Liver (tissue), 9 donors: ENCODE measurements around the gene ACAD9. TPM values are rescaled to one million over a fixed set of nuclear protein-coding genes. Genes with fewer than 3 reads are reported as not detected.

Experiments used
- DNase-seq: peaks from one replicate; pipeline ENCODE4 v3.0.0-alpha.2; 2017; ENCODE audit warnings: low spot score
- H3K27ac ChIP-seq, 2 donors: one replicate each; pipeline ENCODE4 v1.7.0; 2013; ENCODE audit warnings: inconsistent platforms in 2 of 2, low read length in 2 of 2, control low read depth in 1 of 2, low read depth in 1 of 2, mild to moderate bottlenecking in 1 of 2
- H3K27me3 ChIP-seq, 4 donors: one replicate each; pipeline versions ENCODE4 v1.6.1 to v1.7.0; 2013; ENCODE audit warnings: low read length in 3 of 4, inconsistent platforms in 1 of 4, mild to moderate bottlenecking in 1 of 4, moderate library complexity in 1 of 4; ENCODE audit not compliant: control insufficient read depth in 4 of 4, insufficient read depth in 4 of 4
- H3K36me3 ChIP-seq, 4 donors: one replicate each; pipeline versions ENCODE4 v1.6.1 to v1.7.0; 2013; ENCODE audit warnings: low read length in 3 of 4, mild to moderate bottlenecking in 3 of 4, low read depth in 1 of 4, moderate library complexity in 1 of 4; ENCODE audit not compliant: control insufficient read depth in 4 of 4, insufficient read depth in 3 of 4
- H3K4me1 ChIP-seq, 4 donors: one replicate each; pipeline versions ENCODE4 v1.6.1 to v1.7.0; 2013; ENCODE audit warnings: low read length in 3 of 4, mild to moderate bottlenecking in 3 of 4, moderate library complexity in 1 of 4; ENCODE audit not compliant: control insufficient read depth in 4 of 4, insufficient read depth in 4 of 4
- H3K4me3 ChIP-seq, 3 donors: one replicate each; pipeline versions ENCODE4 v1.6.1 to v1.7.0; 2013; ENCODE audit warnings: low read length in 3 of 3, control low read depth in 1 of 3, low read depth in 1 of 3, mild to moderate bottlenecking in 1 of 3
- H3K9ac ChIP-seq, 2 donors: one replicate each; pipeline ENCODE4 v1.7.0; 2013; ENCODE audit warnings: low read length in 2 of 2, mild to moderate bottlenecking in 2 of 2, moderate library complexity in 2 of 2, control low read depth in 1 of 2, low read depth in 1 of 2
- H3K9me3 ChIP-seq, 4 donors: one replicate each; pipeline versions ENCODE4 v1.6.1 to v1.7.0; 2013; ENCODE audit warnings: low read length in 3 of 4; ENCODE audit not compliant: control insufficient read depth in 4 of 4
- EGR1 ChIP-seq, 2 donors: IDR thresholded peaks; 2 replicates each; pipeline ENCODE4 v1.6.1; 2016 to 2018; ENCODE audit warnings: antibody characterized with exemption in 2 of 2, low read depth in 2 of 2
- FOXA1 ChIP-seq: IDR thresholded peaks from 2 replicates; pipeline ENCODE4 v1.6.1; 2016; ENCODE audit warnings: antibody characterized with exemption
- FOXA2 ChIP-seq: IDR thresholded peaks from 2 replicates; pipeline ENCODE4 v1.6.1; 2016; ENCODE audit warnings: antibody characterized with exemption
- GABPA ChIP-seq, 2 donors: IDR thresholded peaks in 1 of 2; conservative IDR thresholded peaks in 1 of 2; 2 replicates each; pipeline ENCODE4 v1.6.1; 2016; ENCODE audit warnings: antibody characterized with exemption in 2 of 2, mild to moderate bottlenecking in 1 of 2, moderate library complexity in 1 of 2
- HNF4A ChIP-seq, 2 donors: conservative IDR thresholded peaks; 2 replicates each; pipeline ENCODE4 v1.6.1; 2016; ENCODE audit warnings: antibody characterized with exemption in 2 of 2, mild to moderate bottlenecking in 2 of 2
- HNF4G ChIP-seq: IDR thresholded peaks from 2 replicates; pipeline ENCODE4 v1.6.1; 2016; ENCODE audit warnings: antibody characterized with exemption
- JUND ChIP-seq, 2 donors: IDR thresholded peaks; 2 replicates each; pipeline ENCODE4 v1.6.1; 2016; ENCODE audit warnings: antibody characterized with exemption in 2 of 2
- NR2F2 ChIP-seq: IDR thresholded peaks from 2 replicates; pipeline ENCODE4 v1.6.1; 2016; ENCODE audit warnings: antibody characterized with exemption
- RAD21 ChIP-seq, 2 donors: IDR thresholded peaks; 2 replicates each; pipeline ENCODE4 v1.6.1; 2016; ENCODE audit warnings: antibody characterized with exemption in 2 of 2, mild to moderate bottlenecking in 2 of 2
- RXRA ChIP-seq, 2 donors: IDR thresholded peaks; 2 replicates each; pipeline ENCODE4 v1.6.1; 2017 to 2018; ENCODE audit warnings: antibody characterized with exemption in 2 of 2, mild to moderate bottlenecking in 1 of 2
- SP1 ChIP-seq: IDR thresholded peaks from 2 replicates; pipeline ENCODE4 v1.6.1; 2018; ENCODE audit warnings: antibody characterized with exemption, mild to moderate bottlenecking
- TAF1 ChIP-seq: conservative IDR thresholded peaks from 2 replicates; pipeline ENCODE4 v1.6.1; 2016; ENCODE audit warnings: antibody characterized with exemption, mild to moderate bottlenecking
- YY1 ChIP-seq: IDR thresholded peaks from 2 replicates; pipeline ENCODE4 v1.6.1; 2016; ENCODE audit warnings: antibody characterized with exemption, mild to moderate bottlenecking
- WGBS: extraction: QIAGEN DNeasy Blood & Tissue Kit; methylation state at CpG from one replicate; pipeline ENCODE4 v1.1.7; 2013; 5-methylcytosine and 5-hydroxymethylcytosine counted together
- polyA plus RNA-seq, 2 donors: library from polyadenylated mRNA; stranded (reverse) in 1 of 2; unstranded in 1 of 2; fragments of 200-250 nt in 1 of 2; fragments of >200 nt in 1 of 2; fragmentation: Nextera tagmentation in 1 of 2; extraction: Ambion mirVana in 1 of 2; gene quantifications; one replicate each; pipeline versions ENCODE4 v1.2.1 to v1.2.3, GENCODE V29; 2013 to 2015
- total RNA-seq, 2 donors: library from RNA; depleted of rRNA; stranded (reverse); fragments of >200 nt; gene quantifications; one replicate each; pipeline ENCODE4 v1.2.3, GENCODE V29; 2014
- TF ChIP-seq, protein P1 (sequence below): fragments of 150-350 bp; IDR thresholded peaks from 2 replicates; pipeline ENCODE4 v1.5.1; 2017; ENCODE audit warnings: improper control_type of control experiment, low read depth, low read length; ENCODE audit not compliant: missing input control
- TF ChIP-seq, protein P2 (sequence below): IDR thresholded peaks from 2 replicates; pipeline ENCODE4 v1.6.1; 2016; ENCODE audit warnings: antibody characterized with exemption
- TF ChIP-seq, protein P3 (sequence below): IDR thresholded peaks from 2 replicates; pipeline ENCODE4 v1.6.1; 2016; ENCODE audit warnings: antibody characterized with exemption
- TF ChIP-seq, protein P4 (sequence below): IDR thresholded peaks from 2 replicates; pipeline ENCODE4 v1.6.1; 2016; ENCODE audit warnings: antibody characterized with exemption, mild to moderate bottlenecking
- TF ChIP-seq, protein P5 (sequence below): IDR thresholded peaks from 2 replicates; pipeline ENCODE4 v1.6.1; 2016; ENCODE audit warnings: antibody characterized with exemption
- donor health status: healthy.
- donor health status: healthy.
- donor health status: healthy.
- donor health status: healthy.
- donor health status: healthy.

Gene ACAD9
- total and polyA plus RNA-seq, 4 donors = 18.3 to 35.8 (median 27.2) TPM

DNA sequence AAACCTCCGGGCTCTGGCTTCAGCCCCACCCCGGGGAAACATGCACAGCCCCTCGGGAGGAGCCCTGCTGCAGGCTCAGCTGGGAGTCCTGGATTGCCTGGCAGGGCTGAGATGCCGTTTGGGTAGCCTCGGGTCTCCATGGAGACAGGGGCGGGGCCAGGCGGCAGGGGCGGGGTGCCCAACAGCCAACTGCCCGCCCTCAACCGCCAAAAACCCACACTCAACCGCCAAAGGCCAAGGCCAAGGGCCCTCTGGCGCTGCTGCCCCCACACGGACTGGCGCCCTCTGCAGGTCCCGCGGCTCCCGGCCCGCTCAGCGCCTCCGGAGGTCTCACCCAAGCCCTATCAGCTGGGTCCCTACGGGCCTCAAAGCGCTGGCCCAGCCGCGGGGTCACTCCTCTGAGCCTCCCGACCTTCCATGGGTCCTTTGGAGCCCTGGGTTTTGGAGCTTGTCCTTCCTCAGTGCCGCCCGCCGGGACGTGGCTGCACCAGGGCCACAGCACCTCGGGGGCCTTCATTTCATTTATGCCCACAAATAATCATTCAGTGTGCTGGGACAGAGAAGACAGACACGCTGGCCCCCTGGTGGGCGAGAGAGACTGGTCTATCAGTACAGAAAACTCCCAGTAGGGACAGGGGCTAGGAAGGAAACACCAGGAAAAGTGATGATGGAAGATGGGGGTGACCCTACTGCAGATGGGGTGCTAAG lies 33.5 kb upstream of the ACAD9 start:
- Histone ChIP-seq H3K4me3 (peak overlapping the region in 2 of 3 donors; percentile 45 to 55), H3K27me3 (no peaks in the 10 kb centered on the region), H3K4me1 (peaks cover 2 to 12% (median 6%) of the 10 kb centered on the region in 4 donors), H3K9me3 (no peaks in the 10 kb centered on the region), H3K9ac (no peak overlapping the region), H3K27ac (no peak overlapping the region), H3K36me3 (no peaks in the 10 kb centered on the region)
- WGBS = 7% methylated on average over 32 of the region's 32 CpGs
- TF ChIP-seq FOXA1 (no peak), JUND (IDR thresholded peaks at IDR 0.05) (no peak), NR2F2 (peak; percentile 62), TAF1 (no peak), HNF4A (conservative IDR thresholded peaks at IDR 0.05) (peak; percentile 64 to 80), RAD21 (IDR thresholded peaks at IDR 0.05) (peak; percentile 67 to 76), GABPA (IDR thresholded peaks at IDR 0.05 in 1 of 2, conservative IDR thresholded peaks at IDR 0.05 in 1 of 2) (no peak), RXRA (IDR thresholded peaks at IDR 0.05) (peak; percentile 30 to 33), SP1 (peak; percentile 51), HNF4G (peak; percentile 44), YY1 (no peak)
- TF ChIP-seq, protein P1, sequence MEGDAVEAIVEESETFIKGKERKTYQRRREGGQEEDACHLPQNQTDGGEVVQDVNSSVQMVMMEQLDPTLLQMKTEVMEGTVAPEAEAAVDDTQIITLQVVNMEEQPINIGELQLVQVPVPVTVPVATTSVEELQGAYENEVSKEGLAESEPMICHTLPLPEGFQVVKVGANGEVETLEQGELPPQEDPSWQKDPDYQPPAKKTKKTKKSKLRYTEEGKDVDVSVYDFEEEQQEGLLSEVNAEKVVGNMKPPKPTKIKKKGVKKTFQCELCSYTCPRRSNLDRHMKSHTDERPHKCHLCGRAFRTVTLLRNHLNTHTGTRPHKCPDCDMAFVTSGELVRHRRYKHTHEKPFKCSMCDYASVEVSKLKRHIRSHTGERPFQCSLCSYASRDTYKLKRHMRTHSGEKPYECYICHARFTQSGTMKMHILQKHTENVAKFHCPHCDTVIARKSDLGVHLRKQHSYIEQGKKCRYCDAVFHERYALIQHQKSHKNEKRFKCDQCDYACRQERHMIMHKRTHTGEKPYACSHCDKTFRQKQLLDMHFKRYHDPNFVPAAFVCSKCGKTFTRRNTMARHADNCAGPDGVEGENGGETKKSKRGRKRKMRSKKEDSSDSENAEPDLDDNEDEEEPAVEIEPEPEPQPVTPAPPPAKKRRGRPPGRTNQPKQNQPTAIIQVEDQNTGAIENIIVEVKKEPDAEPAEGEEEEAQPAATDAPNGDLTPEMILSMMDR = peak; percentile 48
- TF ChIP-seq, protein P2, sequence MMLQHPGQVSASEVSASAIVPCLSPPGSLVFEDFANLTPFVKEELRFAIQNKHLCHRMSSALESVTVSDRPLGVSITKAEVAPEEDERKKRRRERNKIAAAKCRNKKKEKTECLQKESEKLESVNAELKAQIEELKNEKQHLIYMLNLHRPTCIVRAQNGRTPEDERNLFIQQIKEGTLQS = no peak
- TF ChIP-seq, protein P3, sequence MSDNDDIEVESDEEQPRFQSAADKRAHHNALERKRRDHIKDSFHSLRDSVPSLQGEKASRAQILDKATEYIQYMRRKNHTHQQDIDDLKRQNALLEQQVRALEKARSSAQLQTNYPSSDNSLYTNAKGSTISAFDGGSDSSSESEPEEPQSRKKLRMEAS = no peak
- DNase-seq = peak; percentile 95

DNA sequence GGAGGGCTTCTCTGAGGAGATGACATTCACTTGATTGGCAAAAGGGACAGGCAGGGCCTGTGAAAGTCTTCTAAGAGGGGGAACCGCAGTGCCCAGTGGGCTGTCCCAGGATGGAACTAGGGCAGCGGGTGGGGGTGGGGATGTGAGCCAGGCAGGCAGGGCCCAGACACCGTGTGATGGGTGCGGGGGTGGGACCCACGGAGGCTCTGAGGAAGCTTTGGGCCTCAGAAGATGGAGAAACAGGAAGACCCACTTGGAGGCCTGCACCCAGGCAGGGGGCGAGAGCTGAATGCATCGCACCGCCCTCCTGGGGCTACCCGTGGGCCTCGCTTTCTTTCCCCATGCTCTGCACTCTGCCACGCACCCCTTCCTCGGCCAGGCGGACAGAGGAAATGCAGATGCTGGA lies 32.9 kb upstream of the ACAD9 start:
- Histone ChIP-seq H3K4me1 (peaks cover 2 to 12% (median 6%) of the 10 kb centered on the region in 4 donors), H3K36me3 (no peaks in the 10 kb centered on the region), H3K4me3 (no peak overlapping the region), H3K27ac (no peak overlapping the region), H3K27me3 (no peaks in the 10 kb centered on the region), H3K9me3 (no peaks in the 10 kb centered on the region), H3K9ac (no peak overlapping the region)
- DNase-seq = no peak
- TF ChIP-seq FOXA2 (no peak), HNF4A (conservative IDR thresholded peaks at IDR 0.05) (no peak), EGR1 (IDR thresholded peaks at IDR 0.05; ENCODE audit: low read depth in 2 of 2) (no peak), JUND (IDR thresholded peaks at IDR 0.05) (no peak), YY1 (no peak), RXRA (IDR thresholded peaks at IDR 0.05) (no peak), FOXA1 (no peak), RAD21 (IDR thresholded peaks at IDR 0.05) (no peak)
- TF ChIP-seq, protein P4, sequence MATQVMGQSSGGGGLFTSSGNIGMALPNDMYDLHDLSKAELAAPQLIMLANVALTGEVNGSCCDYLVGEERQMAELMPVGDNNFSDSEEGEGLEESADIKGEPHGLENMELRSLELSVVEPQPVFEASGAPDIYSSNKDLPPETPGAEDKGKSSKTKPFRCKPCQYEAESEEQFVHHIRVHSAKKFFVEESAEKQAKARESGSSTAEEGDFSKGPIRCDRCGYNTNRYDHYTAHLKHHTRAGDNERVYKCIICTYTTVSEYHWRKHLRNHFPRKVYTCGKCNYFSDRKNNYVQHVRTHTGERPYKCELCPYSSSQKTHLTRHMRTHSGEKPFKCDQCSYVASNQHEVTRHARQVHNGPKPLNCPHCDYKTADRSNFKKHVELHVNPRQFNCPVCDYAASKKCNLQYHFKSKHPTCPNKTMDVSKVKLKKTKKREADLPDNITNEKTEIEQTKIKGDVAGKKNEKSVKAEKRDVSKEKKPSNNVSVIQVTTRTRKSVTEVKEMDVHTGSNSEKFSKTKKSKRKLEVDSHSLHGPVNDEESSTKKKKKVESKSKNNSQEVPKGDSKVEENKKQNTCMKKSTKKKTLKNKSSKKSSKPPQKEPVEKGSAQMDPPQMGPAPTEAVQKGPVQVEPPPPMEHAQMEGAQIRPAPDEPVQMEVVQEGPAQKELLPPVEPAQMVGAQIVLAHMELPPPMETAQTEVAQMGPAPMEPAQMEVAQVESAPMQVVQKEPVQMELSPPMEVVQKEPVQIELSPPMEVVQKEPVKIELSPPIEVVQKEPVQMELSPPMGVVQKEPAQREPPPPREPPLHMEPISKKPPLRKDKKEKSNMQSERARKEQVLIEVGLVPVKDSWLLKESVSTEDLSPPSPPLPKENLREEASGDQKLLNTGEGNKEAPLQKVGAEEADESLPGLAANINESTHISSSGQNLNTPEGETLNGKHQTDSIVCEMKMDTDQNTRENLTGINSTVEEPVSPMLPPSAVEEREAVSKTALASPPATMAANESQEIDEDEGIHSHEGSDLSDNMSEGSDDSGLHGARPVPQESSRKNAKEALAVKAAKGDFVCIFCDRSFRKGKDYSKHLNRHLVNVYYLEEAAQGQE = no peak
- TF ChIP-seq, protein P2 = no peak
- TF ChIP-seq, protein P3 = no peak
- TF ChIP-seq, protein P1 = no peak
- TF ChIP-seq, protein P5, sequence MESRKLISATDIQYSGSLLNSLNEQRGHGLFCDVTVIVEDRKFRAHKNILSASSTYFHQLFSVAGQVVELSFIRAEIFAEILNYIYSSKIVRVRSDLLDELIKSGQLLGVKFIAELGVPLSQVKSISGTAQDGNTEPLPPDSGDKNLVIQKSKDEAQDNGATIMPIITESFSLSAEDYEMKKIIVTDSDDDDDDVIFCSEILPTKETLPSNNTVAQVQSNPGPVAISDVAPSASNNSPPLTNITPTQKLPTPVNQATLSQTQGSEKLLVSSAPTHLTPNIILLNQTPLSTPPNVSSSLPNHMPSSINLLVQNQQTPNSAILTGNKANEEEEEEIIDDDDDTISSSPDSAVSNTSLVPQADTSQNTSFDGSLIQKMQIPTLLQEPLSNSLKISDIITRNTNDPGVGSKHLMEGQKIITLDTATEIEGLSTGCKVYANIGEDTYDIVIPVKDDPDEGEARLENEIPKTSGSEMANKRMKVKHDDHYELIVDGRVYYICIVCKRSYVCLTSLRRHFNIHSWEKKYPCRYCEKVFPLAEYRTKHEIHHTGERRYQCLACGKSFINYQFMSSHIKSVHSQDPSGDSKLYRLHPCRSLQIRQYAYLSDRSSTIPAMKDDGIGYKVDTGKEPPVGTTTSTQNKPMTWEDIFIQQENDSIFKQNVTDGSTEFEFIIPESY = no peak
- 80% methylated on average over 13 of the region's 13 CpGs for WGBS
